K562 (cell line): ENCODE measurements around the gene PHTF1. TPM values are rescaled to one million over a fixed set of nuclear protein-coding genes. Genes with fewer than 3 reads are reported as not detected.

Experiments used
- CCAR2 ChIP-seq: fragments of 200-400 bp; formaldehyde crosslinking; IDR thresholded peaks from 2 replicates; pipeline ENCODE4 v1.6.1; 2017; ENCODE audit warnings: mild to moderate bottlenecking, low read depth, low read length
- EP300 ChIP-seq: IDR thresholded peaks from 2 replicates; pipeline ENCODE4 v1.6.1; 2012; ENCODE audit warnings: low read length, improper control_type of control experiment
- GTF2F1 ChIP-seq: IDR thresholded peaks from 2 replicates; pipeline ENCODE4 v1.6.1; 2011; ENCODE audit warnings: low read depth, low read length, improper control_type of control experiment
- HIVEP1 ChIP-seq: fragments of 250-450 bp; sonication (Bioruptor Pico); IDR thresholded peaks from 2 replicates; pipeline ENCODE4 v1.4.0; 2020; ENCODE audit warnings: mild to moderate bottlenecking
- HMBOX1 ChIP-seq: sonication (generic); IDR thresholded peaks from 2 replicates; pipeline ENCODE4 v1.6.1; 2016
- ILK ChIP-seq: fragments of 450-650 bp; IDR thresholded peaks from 2 replicates; pipeline ENCODE4 v1.6.1; 2016; ENCODE audit warnings: missing genetic modification characterization, low read depth, mild to moderate bottlenecking, missing compliant biosample characterization, moderate library complexity, borderline replicate concordance
- MTA2 ChIP-seq: fragments of 450-650 bp; IDR thresholded peaks from 2 replicates; pipeline ENCODE4 v1.6.1; 2016; ENCODE audit warnings: low read depth
- MTF1 ChIP-seq: fragments of 250-450 bp; sonication (Bioruptor Pico); IDR thresholded peaks from 2 replicates; pipeline ENCODE4 v1.9.0; 2021; ENCODE audit warnings: moderate library complexity, mild to moderate bottlenecking, inconsistent platforms, borderline replicate concordance
- NR2F6 ChIP-seq: fragments of 450-650 bp; formaldehyde crosslinking; IDR thresholded peaks from 2 replicates; pipeline ENCODE4 v1.4.0; 2020; ENCODE audit warnings: mild to moderate bottlenecking
- PRMT5 ChIP-seq: sonication (generic); formaldehyde crosslinking; IDR thresholded peaks from 2 replicates; pipeline ENCODE4 v1.5.0; 2020; ENCODE audit warnings: missing genetic modification reagents
- RBM25 ChIP-seq: fragments of 200-400 bp; formaldehyde crosslinking; IDR thresholded peaks from 2 replicates; pipeline ENCODE4 v1.6.1; 2018; ENCODE audit warnings: low read length, low read depth, moderate library complexity; ENCODE audit not compliant: severe bottlenecking
- RBM34 ChIP-seq: fragments of 200-400 bp; formaldehyde crosslinking; IDR thresholded peaks from 2 replicates; pipeline ENCODE4 v1.6.1; 2018; ENCODE audit warnings: low read length, borderline replicate concordance; ENCODE audit not compliant: insufficient read depth
- SMARCC2 ChIP-seq: fragments of 450-650 bp; IDR thresholded peaks from 2 replicates; pipeline ENCODE4 v1.6.1; 2017; ENCODE audit warnings: antibody characterized with exemption, moderate library complexity, mild to moderate bottlenecking, low read depth
- STAT5A ChIP-seq: IDR thresholded peaks from 2 replicates; pipeline ENCODE4 v1.6.1; 2012; ENCODE audit warnings: low read length, inconsistent platforms, borderline replicate concordance
- TCFL5 ChIP-seq: fragments of 250-450 bp; sonication (Bioruptor Pico); conservative IDR thresholded peaks from 2 replicates; pipeline ENCODE4 v1.6.1; 2021; ENCODE audit warnings: mild to moderate bottlenecking, moderate library complexity, matching md5 sums
- TFAM ChIP-seq: fragments of 250-450 bp; sonication (Bioruptor Pico); conservative IDR thresholded peaks from 2 replicates; pipeline ENCODE4 v1.5.0; 2021; ENCODE audit warnings: mild to moderate bottlenecking, moderate library complexity
- USF1 ChIP-seq: sonication (generic); formaldehyde crosslinking; IDR thresholded peaks from 2 replicates; pipeline ENCODE4 v1.9.0; 2022; ENCODE audit warnings: mild to moderate bottlenecking, missing genetic modification reagents
- ZBTB9 ChIP-seq: fragments of 450-650 bp; formaldehyde crosslinking; IDR thresholded peaks from 2 replicates; pipeline ENCODE4 v1.4.0; 2020; ENCODE audit warnings: mild to moderate bottlenecking, moderate library complexity
- ZC3H8 ChIP-seq: fragments of 450-650 bp; IDR thresholded peaks from 2 replicates; pipeline ENCODE4 v1.6.1; 2017
- ZKSCAN1 ChIP-seq: fragments of 150-350 bp; IDR thresholded peaks from 2 replicates; pipeline ENCODE4 v1.6.1; 2016; ENCODE audit warnings: low read depth, low read length
- ZNF12 ChIP-seq: sonication (generic); formaldehyde crosslinking; IDR thresholded peaks from 2 replicates; pipeline ENCODE4 v1.4.0; 2020; ENCODE audit warnings: mild to moderate bottlenecking, missing genetic modification reagents
- ZNF174 ChIP-seq: fragments of 250-450 bp; sonication (Bioruptor Pico); IDR thresholded peaks from 2 replicates; pipeline ENCODE4 v1.4.0; 2020; ENCODE audit warnings: mild to moderate bottlenecking
- ZNF561 ChIP-seq: fragments of 450-650 bp; formaldehyde crosslinking; conservative IDR thresholded peaks from 2 replicates; pipeline ENCODE4 v1.4.0; 2020; ENCODE audit warnings: mild to moderate bottlenecking, moderate library complexity
- ZNF655 ChIP-seq: fragments of 250-450 bp; sonication (Bioruptor Pico); IDR thresholded peaks from 2 replicates; pipeline ENCODE4 v1.5.0; 2021
- ZNF778 ChIP-seq: fragments of 450-650 bp; formaldehyde crosslinking; IDR thresholded peaks from 2 replicates; pipeline ENCODE4 v1.4.0; 2020; ENCODE audit warnings: mild to moderate bottlenecking, moderate library complexity
- polyA plus RNA-seq, 8 experiments: library from polyadenylated mRNA; depleted of rRNA in 4 of 8; stranded (reverse) in 5 of 8; unstranded in 3 of 8; fragments of >200 nt; fragmentation: Nextera tagmentation in 2 of 8; fragmentation: Illumina TruSeq in 1 of 8; extraction: Ambion mirVana in 2 of 8; extraction: Trizol in 1 of 8; gene quantifications; 2 replicates each; pipeline versions ENCODE4 v1.2.1 to v1.2.3, GENCODE V29; 2011 to 2014; ENCODE audit warnings: inconsistent platforms in 1 of 8, missing spikeins in 1 of 8
- total RNA-seq, 7 experiments: library from RNA; depleted of rRNA in 6 of 7; stranded (reverse); fragments of >200 nt in 6 of 7; fragmentation: Illumina TruSeq in 2 of 7; extraction: Trizol in 2 of 7; gene quantifications; 2 replicates each; pipeline versions ENCODE4 v1.2.1 to v1.2.3, GENCODE V29; 2011 to 2021; ENCODE audit warnings: low replicate concordance in 1 of 7
- TF ChIP-seq, protein P1 (sequence below): fragments of 250-450 bp; sonication (Bioruptor Pico); IDR thresholded peaks from 2 replicates; pipeline ENCODE4 v1.8.0; 2021; ENCODE audit warnings: mild to moderate bottlenecking, moderate library complexity

PHTF1 gene
- total and polyA plus RNA-seq, 9 of the 15 experiments (the other 6 are each of a cell fraction or from before 2014, with no cell fraction given) = 8.4 to 36.2 (median 23.0) TPM

- TF ChIP-seq HIVEP1 (CRISPR knock-in tag) (no peak), ZNF561 (CRISPR knock-in tag) (no peak), TFAM (CRISPR knock-in tag) (no peak), ZKSCAN1 (no peak), ZC3H8 (no peak), NR2F6 (CRISPR knock-in tag) (no peak), PRMT5 (CRISPR knock-in tag) (no peak), CCAR2 (no peak), TCFL5 (CRISPR knock-in tag) (no peak), HMBOX1 (peak; percentile 20; the same call in 1 of the 2 replicates), MTA2 (peak; percentile 68; the same call in 1 of the 2 replicates), ZNF12 (no peak), ZBTB9 (no peak), GTF2F1 (no peak), RBM25 (peak; percentile 67), ZNF778 (no peak), ILK (tag) (no peak), ZNF655 (CRISPR knock-in tag) (no peak), USF1 (CRISPR knock-in tag) (no peak), RBM34 (no peak), ZNF174 (no peak), STAT5A (0 out of 2 replicates have a peak, but pooled peaks have one; percentile 23), SMARCC2 (peak; percentile 54; the same call in 1 of the 2 replicates), EP300 (peak; percentile 56), MTF1 (CRISPR knock-in tag) (no peak)
- TF ChIP-seq, protein P1, sequence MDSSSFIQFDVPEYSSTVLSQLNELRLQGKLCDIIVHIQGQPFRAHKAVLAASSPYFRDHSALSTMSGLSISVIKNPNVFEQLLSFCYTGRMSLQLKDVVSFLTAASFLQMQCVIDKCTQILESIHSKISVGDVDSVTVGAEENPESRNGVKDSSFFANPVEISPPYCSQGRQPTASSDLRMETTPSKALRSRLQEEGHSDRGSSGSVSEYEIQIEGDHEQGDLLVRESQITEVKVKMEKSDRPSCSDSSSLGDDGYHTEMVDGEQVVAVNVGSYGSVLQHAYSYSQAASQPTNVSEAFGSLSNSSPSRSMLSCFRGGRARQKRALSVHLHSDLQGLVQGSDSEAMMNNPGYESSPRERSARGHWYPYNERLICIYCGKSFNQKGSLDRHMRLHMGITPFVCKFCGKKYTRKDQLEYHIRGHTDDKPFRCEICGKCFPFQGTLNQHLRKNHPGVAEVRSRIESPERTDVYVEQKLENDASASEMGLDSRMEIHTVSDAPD (CRISPR knock-in tag) = no peak
These were observed 66.4 kb downstream of the PHTF1 start (continued) for GRCh38 chr1:113692824-113693431.
